Measurements from ENCODE around the gene BIRC7.
"Not testable (repeated sequence)": the region's sequence is repeated elsewhere in the genome, so short reads cannot be mapped to it uniquely, and the experiment has no call there.

The BIRC7 gene

GRCh38 chr20:63208346-63208909 lies 27.3 kb upstream of the BIRC7 start:
- DNase-seq: peak; percentile 42

- DNase-seq: no peak
Measured at GRCh38 chr20:63210011-63210605, 25.6 kb upstream of the BIRC7 start.

- DNase-seq: no peak
Measured at GRCh38 chr20:63212393-63212730, 23.3 kb upstream of the BIRC7 start.

- no peak for DNase-seq
Measured at GRCh38 chr20:63212792-63213191, 22.9 kb upstream of the BIRC7 start.

- DNase-seq: no peak
Measured at GRCh38 chr20:63214514-63214913, 21.2 kb upstream of the BIRC7 start.

- DNase-seq: peak; percentile 48
Measured at GRCh38 chr20:63215101-63216040, 20.3 kb upstream of the BIRC7 start.

GRCh38 chr20:63216041-63216848 lies 19.5 kb upstream of the BIRC7 start, which contains the start of gene YTHDF1:
YTHDF1 (minus strand) TSS chr20:63216131; CDS start chr20:63215892, 239 bp downstream.
- peak; percentile 98 for DNase-seq

- no peak for DNase-seq
Measured at GRCh38 chr20:63216849-63217471, 18.7 kb upstream of the BIRC7 start.

GRCh38 chr20:63217706-63218105 lies 18.0 kb upstream of the BIRC7 start:
- DNase-seq: no peak

- DNase-seq: no peak
Measured at GRCh38 chr20:63218701-63219446, 16.8 kb upstream of the BIRC7 start.

- no peak for DNase-seq
Measured at GRCh38 chr20:63219447-63219821, 16.3 kb upstream of the BIRC7 start.

GRCh38 chr20:63219866-63220521 lies 15.7 kb upstream of the BIRC7 start:
- no peak for DNase-seq

- no peak for DNase-seq
Measured at GRCh38 chr20:63220696-63221399, 14.9 kb upstream of the BIRC7 start.

- not testable (repeated sequence) for DNase-seq
Measured at GRCh38 chr20:63221400-63222053, 14.2 kb upstream of the BIRC7 start.

GRCh38 chr20:63222541-63222940 lies 13.2 kb upstream of the BIRC7 start:
- peak; percentile 33 for DNase-seq

GRCh38 chr20:63223121-63223825 lies 12.4 kb upstream of the BIRC7 start:
- peak; percentile 54 for DNase-seq

GRCh38 chr20:63223826-63224207 lies 11.9 kb upstream of the BIRC7 start:
- DNase-seq: no peak

GRCh38 chr20:63224412-63225081 lies 11.2 kb upstream of the BIRC7 start:
- DNase-seq: peak; percentile 82

GRCh38 chr20:63225082-63225454 lies 10.6 kb upstream of the BIRC7 start:
- DNase-seq: no peak
